Cardiac fibroblast (primary cell): ENCODE data around the gene GLRX5.

Experiments used
- DNase-seq, 2 donors: peaks; one replicate each; pipeline versions ENCODE4 v3.0.0 to v3.0.0-alpha.2; 2010; ENCODE audit warnings: low read depth in 2 of 2
- H3K4me3 ChIP-seq, 2 donors: replicated peaks in 1 of 2; 1 replicate in 1 of 2; 2 replicates in 1 of 2; pipeline ENCODE4 v1.5.1; 2011; ENCODE audit warnings: low read depth in 2 of 2, low read length in 2 of 2, mild to moderate bottlenecking in 2 of 2, moderate library complexity in 1 of 2
- TF ChIP-seq, protein P1 (sequence below): IDR thresholded peaks from one replicate; pipeline ENCODE4 v1.5.1; 2011; ENCODE audit warnings: low read depth, mild to moderate bottlenecking, low read length, inconsistent platforms

GLRX5 gene

DNA sequence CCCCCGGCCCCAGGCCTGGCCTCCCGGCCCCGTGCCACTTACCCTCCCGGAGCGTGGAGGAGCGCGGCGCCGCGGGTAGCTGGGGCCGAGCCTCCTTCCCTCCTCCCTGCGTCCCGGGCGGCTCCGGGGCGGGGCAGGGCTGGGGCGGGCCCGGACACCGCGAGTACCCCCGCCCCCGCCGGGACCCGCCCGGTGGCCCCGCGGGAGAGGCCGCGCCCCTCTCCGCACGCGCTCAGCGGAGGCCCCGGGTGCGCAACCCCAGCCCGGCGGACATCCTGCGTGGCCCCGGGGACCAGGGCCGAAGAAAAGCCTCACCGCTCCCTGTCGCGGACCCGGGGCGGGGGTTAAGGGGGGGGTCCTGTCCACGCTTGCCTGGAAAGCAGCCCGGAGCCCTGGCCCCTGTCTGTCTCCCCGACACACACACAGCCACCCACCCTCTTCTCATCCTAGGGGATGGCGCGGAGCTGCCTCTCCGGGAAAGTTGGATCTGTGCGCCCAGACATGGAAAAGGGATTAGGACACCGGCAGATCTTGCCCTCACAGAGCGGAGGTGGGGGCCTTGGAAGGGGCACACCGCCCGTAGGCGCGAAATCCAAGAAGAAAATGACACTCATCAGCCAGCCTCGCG, 18.2 kb upstream of the GLRX5 start, which contains the start of gene SYNE3:
Gene SYNE3 (minus strand): TSS at position 97 of the 628 bp plus-strand sequence. CDS start 40,829 bp downstream, outside the sequence.
- TF ChIP-seq, protein P1, sequence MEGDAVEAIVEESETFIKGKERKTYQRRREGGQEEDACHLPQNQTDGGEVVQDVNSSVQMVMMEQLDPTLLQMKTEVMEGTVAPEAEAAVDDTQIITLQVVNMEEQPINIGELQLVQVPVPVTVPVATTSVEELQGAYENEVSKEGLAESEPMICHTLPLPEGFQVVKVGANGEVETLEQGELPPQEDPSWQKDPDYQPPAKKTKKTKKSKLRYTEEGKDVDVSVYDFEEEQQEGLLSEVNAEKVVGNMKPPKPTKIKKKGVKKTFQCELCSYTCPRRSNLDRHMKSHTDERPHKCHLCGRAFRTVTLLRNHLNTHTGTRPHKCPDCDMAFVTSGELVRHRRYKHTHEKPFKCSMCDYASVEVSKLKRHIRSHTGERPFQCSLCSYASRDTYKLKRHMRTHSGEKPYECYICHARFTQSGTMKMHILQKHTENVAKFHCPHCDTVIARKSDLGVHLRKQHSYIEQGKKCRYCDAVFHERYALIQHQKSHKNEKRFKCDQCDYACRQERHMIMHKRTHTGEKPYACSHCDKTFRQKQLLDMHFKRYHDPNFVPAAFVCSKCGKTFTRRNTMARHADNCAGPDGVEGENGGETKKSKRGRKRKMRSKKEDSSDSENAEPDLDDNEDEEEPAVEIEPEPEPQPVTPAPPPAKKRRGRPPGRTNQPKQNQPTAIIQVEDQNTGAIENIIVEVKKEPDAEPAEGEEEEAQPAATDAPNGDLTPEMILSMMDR, result no peak
- peak in 1 of 2 donors; percentile 59 for DNase-seq
- peak within 1 kb of the TSS; percentile 59 to 63 for H3K4me3 ChIP-seq

DNA sequence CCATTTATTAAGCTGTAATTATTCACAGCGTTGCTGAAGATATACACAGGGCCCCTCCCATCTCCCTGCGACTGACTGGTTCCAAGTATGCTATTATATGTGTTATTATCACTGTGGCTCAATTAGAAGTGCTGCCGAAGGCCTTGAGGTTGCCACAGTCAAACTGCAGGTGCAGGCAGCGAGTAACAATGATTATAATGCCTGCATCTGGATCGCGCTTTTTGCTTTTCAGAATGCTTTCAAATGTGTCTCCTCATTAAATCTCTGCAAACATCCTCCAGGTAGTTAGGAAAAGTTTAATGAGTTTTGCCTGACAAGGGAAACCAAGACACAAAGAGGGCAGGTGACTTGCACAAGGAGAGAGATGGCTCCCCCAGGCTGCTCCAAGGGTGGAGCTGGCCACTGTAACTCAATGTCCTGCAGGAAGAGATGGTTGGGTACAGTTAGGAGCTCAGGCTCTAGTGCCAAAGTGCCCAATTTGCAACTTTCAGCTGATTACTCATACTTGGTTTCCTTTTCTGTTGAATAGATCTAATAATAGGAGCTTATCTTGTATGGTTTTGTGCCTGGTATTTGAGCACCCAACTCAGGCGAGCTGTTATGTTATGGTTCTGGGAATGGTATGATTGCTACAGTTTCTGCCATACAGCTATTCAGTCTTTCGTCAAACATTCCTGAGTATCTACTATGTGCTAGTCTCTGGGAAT, 16.7 kb upstream of the GLRX5 start:
- TF ChIP-seq, protein P1, result no peak
- peak; percentile 69 to 82 for DNase-seq
- H3K4me3 ChIP-seq, result no peak overlapping the region

DNA sequence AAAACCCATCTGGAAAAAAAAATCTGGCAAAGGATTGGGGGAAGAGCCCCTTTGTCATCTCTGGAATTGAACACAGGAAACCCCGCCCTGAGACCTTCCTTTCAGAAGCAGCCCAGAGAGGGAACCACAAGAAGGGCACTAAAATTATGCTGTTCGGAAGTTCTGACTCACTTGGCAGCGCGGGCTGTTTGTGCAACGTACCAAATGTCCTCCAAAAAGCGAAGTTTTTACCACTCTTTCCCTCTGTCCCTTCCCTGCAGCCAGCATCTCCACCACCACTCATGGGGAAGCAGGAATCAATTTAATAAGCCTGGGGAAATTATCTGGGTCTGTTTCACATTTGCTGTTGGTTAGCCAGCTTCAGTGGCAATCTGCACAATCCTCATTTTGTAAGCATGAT, 15.2 kb upstream of the GLRX5 start:
- DNase-seq, result peak; percentile 88 to 90
- TF ChIP-seq, protein P1, result no peak
- H3K4me3 ChIP-seq, result no peak overlapping the region

DNA sequence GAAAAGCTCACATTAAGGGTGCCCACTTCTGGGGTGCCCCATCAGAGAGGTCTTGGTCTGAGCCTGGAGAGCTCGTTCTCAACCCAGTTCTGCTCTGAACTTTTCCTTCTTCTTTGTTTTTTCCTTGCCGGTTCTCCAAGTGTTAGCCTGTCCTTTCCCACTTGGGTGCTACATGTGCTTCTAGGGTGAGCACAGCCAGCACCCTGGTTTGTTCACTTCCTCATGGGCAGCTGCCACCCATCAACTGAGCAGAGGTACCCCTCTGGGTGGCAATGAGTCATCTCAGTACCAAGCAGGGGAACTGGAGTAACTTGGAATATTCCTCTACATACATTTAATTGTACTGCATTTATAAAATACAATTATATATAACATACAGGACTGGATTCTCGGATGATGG, 14.5 kb upstream of the GLRX5 start:
- H3K4me3 ChIP-seq, result no peak overlapping the region
- TF ChIP-seq, protein P1, result no peak
- no peak for DNase-seq

DNA sequence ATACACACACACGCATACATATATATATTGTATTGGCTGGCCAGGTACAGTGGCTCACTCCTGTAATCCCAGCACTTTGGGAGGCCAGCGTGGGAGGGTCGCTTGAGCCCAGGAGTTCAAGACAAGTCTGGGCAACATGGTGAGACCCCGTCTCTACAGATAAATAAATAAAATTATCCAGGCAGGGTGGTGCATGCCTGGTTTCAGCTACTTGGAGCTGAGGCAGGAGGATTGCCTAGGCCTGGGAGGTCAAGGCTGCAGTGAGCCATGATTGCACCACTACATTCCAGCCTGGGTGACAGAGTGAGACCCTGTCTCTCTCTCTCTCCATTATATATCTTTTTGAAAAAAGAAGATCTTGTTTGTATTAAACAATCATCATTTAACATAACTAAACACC, 13.8 kb upstream of the GLRX5 start:
- DNase-seq, result no peak
- TF ChIP-seq, protein P1, result no peak
- no peak overlapping the region for H3K4me3 ChIP-seq

DNA sequence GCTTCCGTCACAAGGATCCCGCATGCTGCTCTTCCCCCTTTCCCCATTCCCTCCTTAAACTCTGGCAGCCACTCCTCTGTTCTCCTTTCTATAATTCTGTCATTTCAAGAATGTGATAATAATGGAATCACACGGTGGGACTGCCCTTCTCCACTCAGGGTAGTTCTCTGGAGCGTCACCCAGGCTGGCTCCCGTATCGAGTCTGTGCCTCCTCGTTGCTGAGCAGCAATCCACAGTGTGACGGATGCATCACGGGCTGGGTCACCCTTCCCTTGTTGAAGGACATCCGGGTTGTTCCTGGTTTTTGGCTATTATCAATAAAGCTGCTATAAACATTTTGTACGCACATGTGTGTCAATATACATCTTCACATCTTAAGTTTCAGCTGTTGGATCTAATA, 12.7 kb upstream of the GLRX5 start:
- H3K4me3 ChIP-seq, result no peak overlapping the region
- DNase-seq, result no peak
- TF ChIP-seq, protein P1, result no peak
